Panc1 (cell line): ENCODE results near the gene LHX4.

Source experiments
- CTCF ChIP-seq: fragments of 450-650 bp; IDR thresholded peaks from 2 replicates; pipeline ENCODE4 v1.5.1; 2017; ENCODE audit warnings: mild to moderate bottlenecking
- POLR2AphosphoS5 ChIP-seq: IDR thresholded peaks from 2 replicates; pipeline ENCODE4 v1.6.1; 2012; ENCODE audit warnings: mild to moderate bottlenecking, low read depth, low read length, moderate library complexity

DNA sequence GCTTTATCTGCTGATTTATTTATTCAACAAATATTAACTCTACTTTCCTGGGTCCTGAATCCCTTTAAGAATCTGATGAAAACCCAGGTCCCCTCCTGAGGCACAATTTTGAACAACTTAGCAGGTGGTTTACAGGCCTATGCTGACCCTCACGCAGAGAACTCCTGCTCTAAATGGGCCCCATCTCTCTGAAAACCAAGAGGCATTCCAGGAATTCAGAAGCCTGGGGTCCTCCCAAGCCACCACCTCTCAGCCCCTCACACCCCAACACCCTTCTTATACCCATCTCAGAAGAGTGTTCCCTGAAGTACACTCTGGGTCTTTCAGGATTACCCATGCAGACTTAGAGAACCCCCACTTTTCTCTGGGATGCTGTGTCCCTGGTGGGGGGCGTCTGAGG is 34.5 kb downstream of the LHX4 start:
- TF ChIP-seq CTCF (no peak), POLR2AphosphoS5 (no peak)
